CD4-positive, alpha-beta T cell treated with Interleukin-10 for 1 hour (primary cell): ENCODE results near the gene PVALB.

Experiments used
- DNase-seq: peaks from one replicate; pipeline ENCODE4 v3.0.0-alpha.2; 2020

The PVALB gene

DNA sequence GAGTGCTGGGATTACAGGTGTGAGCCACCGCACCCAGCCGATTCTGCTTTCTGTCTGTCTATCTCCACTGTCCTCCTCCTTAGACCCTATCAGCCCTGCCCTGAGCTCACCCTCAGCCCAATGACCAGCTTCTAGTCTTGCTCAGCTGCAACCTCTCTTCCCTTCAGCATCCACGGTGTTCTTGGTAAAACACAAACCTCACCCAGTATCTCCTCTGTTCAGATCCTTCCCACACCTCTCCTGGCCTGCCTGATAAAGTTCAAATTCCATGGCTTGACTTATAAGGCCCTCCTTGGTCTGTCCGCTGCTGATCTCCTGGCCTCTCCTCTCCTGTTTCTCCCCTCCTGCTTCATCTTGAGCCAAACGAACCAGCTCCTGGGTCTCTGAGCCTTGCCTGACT, 29.4 kb upstream of the PVALB start:
- DNase-seq, result no peak

DNA sequence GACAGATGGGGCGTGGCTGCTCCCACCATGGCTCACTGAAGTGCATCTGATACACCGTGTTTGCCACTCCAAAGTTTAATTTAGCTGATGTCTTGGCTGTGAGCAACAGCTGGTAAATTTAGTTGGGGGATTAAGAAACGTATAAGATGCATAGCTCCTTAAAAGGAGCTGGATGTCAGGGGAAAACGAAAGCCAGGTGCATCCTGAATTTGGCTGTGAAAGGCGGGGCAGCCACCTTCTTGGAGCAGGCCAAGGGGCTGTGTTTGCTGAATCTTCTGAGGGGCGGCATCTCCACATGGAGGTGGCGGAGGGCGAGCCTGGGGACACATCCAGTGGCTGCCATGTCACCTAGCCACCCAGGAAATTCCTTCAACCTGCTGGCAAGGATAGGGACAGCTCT, 23.3 kb upstream of the PVALB start:
- no peak for DNase-seq

DNA sequence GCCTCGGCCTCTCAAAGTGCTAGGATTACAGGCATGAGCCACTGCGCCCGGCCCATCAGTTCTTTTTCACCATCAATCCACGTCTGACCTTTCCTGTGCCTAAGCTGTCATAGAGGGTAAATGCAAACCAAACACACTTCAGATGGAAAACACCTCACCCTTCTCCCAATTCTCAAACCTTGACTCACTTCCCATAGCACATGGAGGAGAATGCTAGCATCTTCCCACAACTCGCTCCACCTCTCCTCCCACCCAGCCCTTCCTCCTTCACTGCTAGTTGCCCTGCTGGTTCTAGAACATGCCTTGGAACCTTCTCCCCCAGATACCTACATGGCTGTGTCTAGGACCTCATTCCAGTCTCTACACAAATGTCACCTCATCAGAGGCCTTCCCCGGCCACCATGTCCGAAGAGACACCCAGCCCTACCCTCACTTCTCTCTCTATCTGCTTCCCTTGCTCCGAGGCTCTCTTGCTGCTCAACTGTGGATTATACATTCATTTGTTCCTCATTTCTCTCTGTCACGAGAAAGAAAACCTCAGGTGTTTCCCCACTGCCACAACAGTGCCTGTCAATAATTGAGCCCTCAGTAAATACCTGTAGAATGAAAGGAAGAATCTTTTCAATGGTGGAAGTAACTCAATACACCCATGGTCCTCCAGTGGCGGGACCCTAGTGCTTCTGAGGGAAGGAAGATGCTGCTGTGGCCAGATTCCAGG, 22.7 kb upstream of the PVALB start:
- DNase-seq, result no peak

DNA sequence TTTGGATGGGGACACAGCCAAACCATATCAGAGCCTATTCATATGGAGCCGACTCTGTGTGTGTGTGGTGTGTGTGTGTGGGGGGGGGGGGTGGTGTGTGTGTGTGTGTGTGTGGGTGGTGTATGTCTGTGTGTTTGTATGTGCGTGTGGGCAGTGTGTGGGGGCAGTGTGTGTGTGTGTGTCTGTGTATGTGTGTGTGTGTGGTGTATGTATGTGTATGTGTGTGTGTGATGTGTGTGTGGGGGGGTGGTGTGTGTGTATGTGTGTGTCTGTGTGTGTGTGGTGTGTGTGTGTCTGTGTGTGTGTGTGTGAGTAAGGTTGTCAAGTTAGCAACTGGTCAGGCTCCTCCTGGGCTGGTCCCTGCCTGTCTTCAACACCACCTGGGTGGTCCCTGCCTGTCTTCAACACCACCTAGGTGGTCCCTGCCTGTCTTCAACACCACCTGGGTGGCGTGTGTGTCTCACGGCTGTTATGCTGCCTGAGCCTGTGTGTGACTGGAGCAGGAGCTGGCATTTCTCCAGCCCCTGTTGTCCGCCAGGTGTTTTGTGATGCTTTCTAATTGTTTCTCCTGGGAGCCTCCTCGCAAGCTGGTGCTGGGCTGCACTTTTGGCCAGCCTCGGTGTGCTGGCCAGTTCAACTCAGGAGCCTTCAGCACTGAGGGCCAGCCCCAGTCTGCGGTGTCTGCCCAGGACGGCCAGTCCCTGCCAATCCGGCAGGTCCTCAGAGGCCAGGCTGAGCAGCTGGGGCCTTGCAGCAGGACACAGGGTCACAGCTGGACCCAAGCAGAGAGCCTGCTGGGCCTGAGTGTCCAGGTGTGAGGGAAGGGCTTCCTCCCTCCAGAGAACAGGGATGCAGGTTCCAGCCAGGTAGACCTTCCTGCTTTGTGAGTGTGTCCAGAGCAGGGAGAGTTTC, 21.5 kb upstream of the PVALB start:
- no peak for DNase-seq

DNA sequence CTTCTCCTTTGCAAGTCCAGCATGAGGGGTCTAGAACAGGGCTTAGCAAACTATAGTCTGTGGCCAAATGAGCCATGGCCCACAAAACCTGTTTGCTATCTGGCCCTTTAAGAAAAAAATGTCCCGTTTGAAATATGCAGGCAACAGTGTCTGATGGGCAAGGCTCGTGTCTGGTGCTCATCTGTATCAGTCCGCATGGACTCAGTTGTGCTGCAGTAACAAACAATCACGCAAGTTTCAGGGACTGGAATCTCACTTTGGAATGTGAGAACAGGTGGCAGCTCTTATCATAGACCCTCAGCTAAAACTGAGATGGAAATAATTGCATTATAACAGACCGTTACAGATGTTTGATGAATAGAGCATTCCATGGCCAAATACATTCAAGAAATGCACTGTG, 19.1 kb upstream of the PVALB start:
- no peak for DNase-seq

DNA sequence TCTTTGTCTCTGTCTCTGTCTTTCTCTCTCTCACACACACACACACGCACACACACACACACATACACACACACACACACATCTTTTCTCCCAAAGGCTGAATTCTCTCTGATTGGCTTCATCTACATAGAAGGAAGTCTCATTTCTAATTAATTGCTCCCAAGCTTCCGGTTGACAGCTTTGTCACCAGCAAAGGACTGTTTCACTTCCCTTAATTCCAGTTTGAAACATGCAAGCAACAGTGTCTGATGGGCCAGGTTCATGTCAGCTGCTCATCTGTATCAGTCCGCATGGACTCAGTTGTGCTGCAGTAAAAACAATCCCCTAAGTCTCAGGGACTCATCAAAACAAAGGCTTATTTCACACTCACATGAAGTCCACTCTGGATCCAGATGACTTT, 16.2 kb upstream of the PVALB start:
- no peak for DNase-seq

DNA sequence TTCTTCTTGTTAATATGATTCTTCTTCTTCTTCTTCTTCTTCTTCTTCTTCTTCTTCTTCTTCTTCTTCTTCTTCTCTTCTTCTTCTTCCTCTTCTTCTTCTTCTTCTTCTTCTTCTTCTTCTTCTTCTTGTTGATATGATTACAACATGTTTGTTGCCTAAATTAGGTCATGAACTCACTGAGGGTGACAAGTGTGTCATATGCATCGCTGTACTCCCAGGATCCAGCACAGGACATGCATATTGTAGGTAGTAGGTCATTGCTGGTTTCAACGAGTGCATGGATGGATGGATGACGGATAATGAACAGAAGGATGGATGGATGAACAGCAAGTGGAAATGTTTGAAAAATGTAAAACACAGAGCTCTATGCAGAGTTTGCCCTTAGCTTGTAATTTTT, 14.9 kb upstream of the PVALB start:
- no peak for DNase-seq

DNA sequence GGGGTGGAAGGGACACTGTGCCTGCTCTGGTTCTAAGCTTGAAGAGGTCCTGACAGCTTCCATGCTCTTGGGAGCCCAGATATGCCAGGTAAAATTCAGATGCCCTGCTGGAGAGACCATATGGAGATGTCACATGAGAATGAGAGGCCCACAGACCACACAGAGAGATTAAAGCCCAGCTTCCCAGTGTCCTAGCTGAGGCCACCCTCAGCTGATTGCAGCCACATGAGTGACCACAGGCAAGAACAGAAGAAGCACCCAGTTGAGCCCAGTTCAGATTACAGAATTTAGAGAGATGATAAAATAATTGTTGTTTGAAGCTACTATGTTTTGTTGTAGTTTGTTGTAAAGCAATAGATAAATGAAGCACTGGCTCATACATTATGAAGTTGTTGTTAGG, 14.4 kb upstream of the PVALB start:
- no peak for DNase-seq

DNA sequence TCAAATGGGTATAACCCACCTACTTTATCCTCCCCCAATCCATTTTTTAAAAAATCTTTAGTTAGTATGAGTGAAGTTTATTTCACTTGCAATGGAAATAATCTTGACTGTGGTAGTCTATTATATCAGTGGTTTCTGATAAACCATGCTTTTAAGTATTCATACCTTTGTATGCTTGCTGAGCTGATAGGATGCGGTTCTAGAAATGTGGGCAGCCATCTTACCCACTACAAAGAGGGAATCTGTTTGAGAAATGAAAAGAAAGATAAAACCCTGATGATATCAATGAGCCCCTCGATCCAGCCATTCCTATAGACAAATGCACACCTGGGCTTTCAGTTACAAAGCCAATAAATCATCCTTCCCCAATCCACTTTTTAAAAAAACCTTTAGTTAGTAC, 13.8 kb upstream of the PVALB start:
- peak; percentile 19 for DNase-seq

DNA sequence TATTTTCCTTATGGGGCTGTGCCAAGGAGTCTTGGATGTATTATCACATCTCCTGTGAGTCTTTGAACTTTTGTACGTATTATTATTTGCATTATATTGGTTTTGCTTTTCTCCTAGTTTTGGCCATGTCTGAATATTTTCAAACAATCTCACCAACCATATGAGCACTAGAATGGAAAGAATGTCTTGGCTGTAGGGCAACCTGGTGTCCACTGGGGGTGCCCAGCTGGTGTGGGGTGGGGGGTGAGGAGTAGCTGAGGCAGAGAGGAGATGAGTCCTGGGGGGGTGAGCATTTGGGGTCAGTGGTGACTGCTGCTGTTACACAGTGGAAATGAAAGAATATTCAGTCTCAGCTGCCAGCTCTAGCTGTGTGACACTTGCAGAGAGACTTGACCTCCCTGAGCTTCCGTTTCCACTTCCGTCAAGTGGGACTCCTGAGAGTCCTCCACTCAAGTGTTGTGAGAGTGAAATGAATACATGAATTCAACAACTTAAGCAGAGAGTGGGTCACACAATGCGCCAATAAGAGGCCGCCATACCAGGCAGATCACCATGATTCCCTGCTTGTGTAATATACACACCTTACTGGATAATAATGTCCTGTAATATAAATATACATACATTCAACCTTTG, 12.7 kb upstream of the PVALB start:
- no peak for DNase-seq

DNA sequence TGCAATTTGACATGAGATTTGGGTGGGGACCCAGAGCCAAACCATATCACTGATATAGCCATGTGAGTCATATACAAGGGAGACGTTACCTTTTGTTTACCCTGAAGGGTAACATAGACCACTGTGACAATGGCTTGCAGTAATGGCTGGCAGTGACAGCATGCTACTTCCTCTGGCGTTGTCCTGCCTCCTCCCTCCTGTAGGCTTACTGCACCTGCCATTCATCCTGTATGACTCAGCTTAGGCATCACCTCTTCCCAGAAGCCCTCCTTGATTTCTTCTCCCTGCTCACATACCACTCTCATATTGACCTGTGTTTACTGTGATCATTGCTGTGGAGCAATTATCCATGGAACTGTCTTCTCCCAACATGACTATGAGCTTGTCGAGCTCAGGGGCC, 12.0 kb upstream of the PVALB start:
- no peak for DNase-seq

DNA sequence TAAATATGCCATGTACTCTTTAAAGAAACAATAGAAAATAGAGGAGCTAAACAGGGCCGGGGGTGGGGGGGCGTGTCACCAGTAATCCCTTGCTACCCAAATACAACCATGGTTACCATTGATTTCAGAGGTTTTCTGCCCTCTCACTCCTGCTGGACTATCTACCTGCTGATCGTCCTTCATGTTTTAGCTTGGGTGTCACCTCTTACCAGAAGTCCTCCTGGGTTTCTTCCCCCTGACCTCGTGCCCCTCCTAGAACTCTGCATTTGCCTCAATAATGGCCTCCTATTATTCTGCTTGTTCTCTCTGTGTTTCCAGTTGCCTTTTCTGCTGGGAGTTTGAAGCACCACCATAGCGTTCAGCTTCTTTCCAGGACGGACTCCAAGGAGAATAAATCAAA, 9.4 kb upstream of the PVALB start:
- DNase-seq, result no peak

DNA sequence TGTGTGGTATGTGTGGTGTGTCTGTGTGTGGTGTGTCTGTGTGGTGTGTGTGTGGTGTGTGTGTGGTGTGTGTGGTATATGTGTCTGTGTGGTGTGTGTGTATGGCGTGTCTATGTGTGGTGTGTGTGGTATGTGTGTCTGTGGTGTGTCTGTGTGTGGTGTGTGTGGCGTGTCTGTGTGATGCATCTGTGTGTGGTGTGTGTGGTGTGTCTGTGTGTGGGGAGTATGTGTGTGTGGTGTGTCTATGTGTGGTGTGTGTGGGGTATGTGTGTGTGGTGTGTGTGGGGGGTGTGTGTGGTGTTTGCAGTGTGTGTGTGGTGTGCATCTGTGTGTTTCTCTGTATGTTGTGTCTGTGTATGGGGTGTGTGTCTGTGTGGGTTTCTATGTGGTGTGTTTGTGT, 7.8 kb upstream of the PVALB start:
- no peak for DNase-seq

DNA sequence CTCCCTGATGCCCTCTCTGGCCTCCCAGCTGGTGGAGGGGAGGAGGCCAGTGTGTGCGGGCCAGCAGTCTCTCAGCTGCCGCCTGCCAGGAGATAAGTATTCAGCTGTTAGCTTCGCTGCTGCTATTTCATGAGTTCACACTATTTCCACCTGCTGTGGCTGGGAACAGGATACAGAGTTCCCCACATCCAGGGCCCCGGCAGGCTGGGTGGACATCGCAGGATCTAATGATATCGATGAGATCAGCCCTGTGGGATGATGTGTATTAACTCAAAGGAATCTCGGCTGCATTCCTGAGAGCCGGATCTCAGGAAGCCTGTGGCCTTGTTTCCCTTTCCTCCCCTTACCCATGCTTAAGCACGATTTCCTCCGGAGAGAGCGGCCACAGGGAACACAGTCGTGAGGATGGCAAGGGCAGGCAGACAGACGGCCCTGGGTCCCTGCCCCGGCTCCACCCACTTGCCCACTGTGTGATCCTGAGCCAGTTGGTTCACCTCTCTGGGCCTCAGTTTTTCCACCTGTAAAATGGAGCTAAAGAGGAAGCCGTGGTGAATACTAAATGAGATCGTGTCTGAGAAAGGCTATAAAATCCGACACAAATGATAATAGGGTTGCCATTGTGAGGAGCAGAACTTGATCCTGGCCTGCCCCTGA, 6.5 kb upstream of the PVALB start:
- DNase-seq, result no peak

DNA sequence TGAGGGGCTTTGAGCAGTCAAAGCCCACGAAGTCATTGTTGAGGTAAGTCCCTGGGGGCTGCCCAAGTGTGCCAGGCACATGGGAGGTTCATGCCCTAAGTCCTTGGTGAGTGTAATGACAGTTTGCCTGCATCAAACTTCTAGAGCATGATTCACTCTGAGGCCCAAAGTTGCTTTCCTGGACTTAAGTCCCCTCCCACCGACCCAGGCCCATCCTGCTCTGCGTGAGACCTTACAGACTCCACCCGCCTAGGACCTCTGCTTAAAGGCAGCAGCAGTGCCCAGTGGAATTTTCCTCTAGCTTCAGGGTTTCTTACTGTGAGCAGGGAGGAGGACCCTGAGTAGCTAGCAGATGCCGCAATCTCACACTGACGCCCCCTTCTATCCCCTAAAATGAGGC, 5.7 kb upstream of the PVALB start:
- DNase-seq, result no peak

DNA sequence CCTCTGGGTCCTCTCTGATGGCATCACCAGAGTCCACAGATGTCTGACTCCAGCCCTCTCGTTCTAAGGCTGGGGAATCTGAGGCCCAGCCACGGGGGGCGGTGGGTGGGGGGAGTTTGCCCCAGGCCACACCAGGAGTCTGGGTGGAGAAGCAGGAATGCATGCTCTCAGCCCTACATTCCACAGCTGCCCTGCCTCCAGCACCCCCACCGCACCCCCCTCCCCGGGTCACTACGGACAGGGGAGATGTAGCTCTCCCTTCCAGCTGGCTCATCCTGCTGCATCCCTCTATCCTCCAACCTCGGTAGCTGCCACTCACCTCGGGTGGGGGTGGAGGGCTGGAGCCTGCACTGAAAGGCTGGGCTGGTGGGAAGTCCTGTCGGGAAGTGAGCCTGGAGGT, 2.3 kb upstream of the PVALB start:
- DNase-seq, result no peak

DNA sequence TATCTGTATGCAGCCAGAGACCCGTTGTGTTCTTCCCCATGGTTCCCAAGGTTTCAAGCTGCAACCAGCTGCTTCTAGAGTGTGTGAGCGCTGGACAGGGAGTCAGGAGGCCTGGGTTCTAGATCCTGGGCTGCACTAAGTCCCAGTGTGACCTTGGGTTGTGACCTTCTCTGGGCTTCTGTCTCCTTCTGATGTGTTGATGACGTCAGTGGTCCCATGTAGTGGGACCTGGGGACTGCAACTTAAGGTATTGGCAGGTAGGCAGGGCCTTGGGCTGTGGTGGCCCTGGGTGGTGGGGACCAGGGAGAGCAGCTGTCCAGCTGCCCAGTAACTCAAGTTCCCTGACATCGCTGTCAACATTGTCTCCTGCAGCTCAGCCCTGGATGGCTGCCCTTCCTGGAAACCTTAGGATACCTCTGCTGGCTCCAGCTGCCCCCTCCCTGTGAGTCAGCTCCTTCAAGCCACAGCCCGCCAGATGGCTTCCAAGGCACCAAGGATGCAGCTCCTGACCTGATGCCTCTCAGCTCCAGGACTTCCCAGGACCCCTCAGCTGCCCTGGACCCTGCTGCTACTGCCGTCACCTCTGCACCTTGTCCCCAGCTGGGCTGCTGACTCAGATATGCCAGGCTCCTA, 1.3 kb upstream of the PVALB start:
- DNase-seq, result no peak

DNA sequence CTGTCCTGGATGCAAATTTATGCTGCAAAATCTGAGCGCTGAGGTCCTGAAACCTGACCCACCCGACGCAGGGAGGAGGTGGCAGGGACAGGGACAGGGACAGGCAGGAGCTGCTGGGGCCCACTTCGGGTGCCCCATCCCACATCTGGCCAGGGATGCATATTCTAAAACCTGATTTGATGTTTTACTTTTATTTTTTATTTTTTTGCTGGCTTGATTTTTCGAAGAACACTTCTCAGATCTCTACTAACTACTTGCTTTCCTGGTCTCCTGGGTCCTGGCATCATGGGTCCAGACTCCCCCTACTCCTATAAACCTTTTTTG, 652 bp upstream of the PVALB start:
- no peak for DNase-seq

DNA sequence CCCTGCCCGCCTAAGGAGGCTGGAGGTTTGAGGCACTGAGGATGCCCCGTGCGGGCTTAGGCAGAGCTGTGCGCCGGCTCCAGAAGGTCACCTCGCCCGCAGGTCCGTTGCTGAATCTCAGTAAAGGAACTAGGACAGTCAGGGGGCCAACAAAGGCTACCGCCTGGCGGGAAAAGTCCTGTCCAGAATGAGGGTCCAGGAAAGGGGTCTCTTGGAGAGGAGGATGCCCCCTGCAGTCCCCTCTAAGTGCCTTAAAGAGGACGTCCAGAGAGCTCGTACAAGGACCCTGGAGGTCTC, 548 bp downstream of the PVALB start:
- no peak for DNase-seq

DNA sequence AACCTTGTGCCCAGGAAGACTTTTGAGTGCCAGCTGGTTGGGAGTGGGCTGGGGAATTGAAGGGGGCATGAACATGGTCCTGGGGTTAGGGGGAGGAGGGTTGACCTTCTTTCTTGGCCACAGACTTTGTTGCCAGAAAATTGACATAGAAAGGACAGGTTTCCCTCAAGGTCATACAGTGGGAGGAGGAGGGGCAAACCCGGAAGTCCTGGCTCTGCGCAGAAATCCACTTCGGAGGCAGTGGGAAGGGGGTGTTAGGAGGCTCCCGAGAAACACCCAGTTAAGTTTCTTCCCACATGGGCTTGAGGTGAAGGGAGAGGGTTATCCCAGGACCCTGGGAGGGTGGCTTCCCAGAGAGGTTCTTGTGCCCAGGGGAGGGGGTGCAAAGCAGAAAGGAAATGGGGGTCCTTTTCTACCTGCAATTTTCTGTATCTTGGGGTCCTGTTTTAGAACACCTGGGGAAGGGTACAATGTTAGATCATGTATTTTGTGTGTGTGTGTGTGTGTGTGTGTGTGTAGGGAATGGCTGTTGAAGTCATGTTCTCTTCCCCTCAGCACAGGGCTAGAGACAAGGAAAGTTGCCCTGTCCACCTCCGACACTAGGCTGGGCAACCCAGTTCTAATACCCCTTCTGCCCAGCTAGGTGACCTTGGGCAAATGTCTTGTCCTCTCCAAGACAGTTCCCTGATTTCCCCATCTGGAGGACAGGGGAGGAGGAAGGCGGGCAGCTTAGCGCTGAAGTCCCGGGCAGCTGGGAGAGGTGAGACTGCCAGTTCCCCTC, 1.1 kb downstream of the PVALB start:
- no peak for DNase-seq

DNA sequence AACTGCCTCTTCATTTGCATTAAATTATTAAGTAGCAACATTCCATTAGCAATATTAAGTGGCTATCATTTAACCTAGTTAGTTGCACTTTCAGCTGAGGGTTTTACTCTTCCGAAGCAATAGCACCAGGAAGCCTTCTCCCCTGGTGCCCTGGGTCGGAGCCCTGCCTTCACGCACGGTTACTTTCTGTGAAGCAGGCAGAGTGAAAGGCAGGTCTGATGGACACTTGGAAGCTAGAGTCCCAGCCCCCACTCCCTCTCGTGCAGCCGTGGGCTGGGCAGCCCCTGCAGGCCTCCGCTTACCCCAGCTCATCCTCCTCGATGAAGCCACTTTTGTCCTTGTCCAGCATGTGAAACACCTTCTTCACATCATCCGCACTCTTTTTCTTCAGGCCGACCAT, 2.0 kb downstream of the PVALB start:
- no peak for DNase-seq

DNA sequence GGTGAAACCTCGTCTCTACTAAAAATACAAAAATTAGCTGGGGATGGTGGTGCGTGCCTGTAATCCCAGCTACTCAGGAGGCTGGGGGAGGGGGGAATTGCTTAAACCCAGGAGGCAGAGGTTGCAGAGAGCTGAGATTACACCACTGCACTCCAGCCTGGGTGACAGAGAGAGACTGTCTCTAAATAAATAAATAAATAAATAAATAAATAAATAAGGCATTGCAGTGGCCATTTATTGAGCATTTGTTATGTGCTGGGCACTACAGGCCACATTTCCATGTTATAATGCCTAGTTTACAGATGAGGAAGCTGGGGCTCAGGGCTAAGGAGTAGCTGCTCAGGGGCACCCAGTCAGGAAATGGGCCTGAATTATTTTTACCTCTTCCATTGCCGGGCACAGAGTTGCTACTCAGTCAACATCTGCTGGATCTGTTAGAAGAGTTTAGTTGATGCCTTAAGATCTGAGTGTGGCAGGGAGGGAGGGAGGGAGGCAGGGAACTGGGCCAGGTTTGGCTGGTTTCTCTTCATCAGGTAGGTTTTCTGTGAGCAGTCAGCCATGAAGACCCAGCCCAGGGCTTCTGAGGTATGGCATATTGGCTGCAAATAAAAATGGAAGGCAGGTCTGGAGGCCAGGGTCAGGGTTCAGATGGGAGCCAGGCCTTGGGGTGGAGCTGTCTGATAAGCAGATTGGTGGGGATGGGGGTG, 5.6 kb downstream of the PVALB start:
- no peak for DNase-seq
